GM19023 (cell line): ENCODE data around the gene LMBR1.

ENCODE experiments used
- ATAC-seq: cut with Tn5 transposase; IDR thresholded peaks from one replicate; pipeline ENCODE4 v1.9.1; 2021; ENCODE audit warnings: mild to moderate bottlenecking, moderate library complexity; ENCODE audit not compliant: unreplicated experiment

Gene LMBR1

DNA sequence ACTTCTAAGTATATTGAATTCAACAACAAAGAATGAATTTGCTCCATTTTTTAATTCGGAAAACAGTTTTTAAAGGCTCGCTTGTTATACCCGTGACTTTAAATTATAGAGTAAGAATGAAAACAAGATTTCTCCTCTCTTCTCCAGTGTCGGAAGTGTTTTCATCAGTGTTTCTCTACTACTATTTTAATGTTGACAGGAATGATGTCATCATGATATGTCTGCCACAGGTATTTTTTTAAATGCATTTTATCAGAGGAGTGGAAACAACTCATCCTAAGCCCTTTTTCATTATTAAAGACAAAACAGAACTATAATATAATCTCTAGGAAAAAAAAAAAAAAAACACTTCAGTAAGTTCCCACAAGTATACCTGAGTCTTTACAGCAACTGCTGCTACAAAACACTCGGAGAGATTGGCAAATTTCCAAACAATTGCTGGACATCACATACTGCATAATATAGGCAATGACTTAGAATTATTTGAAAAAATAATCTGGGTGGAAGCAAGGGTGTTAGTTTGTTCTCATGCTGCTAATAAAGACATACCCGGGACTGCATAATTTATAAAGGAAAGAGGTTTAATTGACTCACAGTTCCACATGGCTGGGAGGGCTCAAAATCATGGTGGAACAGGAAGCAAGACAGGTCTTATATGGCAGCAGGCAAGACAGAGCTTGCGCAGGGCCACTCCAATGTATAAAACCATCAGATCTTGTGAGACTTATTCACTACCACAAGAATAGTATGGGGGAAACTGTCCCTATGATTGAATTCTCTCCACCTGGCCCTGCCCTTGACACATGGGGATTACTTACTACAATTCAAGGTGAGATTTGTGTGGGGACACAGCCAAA, 257.2 kb downstream of the LMBR1 start:
- ATAC-seq, result no peak

GRCh38 chr7:156634117-156634516, 258.9 kb downstream of the LMBR1 start:
- no peak for ATAC-seq

GRCh38 chr7:156629873-156630272, 263.1 kb downstream of the LMBR1 start:
- no peak for ATAC-seq

GRCh38 chr7:156628562-156628961, 264.4 kb downstream of the LMBR1 start:
- no peak for ATAC-seq
